ENCODE results near the gene ORMDL3. TPM values are rescaled to one million over a fixed set of nuclear protein-coding genes. Genes with fewer than 3 reads are reported as not detected.

Gene ORMDL3
- total RNA-seq, 1 experiment from 2014 or later = 22.1 TPM

- DNase-seq (ENCODE audit: low read depth) = no peak
Measured at GRCh38 chr17:39871801-39872200, 55.6 kb downstream of the ORMDL3 start.

Other genes starting within 250 kb of the ORMDL3 start
- gene PGAP3, start 239.5 kb downstream of the ORMDL3 start, total RNA-seq (2014; rRNA removed; shearing (Covaris generic)) = 4.0 and 7.9 TPM in 2 replicates
- 11.2 and 11.5 TPM in 2 replicates for gene ERBB2, start 227.5 kb downstream of the ORMDL3 start, total RNA-seq (2014; rRNA removed; shearing (Covaris generic))
- 49.1 and 59.7 TPM in 2 replicates for gene MIEN1, start 197.1 kb downstream of the ORMDL3 start, total RNA-seq (2014; rRNA removed; shearing (Covaris generic))
- gene GRB7, start 189.7 kb downstream of the ORMDL3 start, total RNA-seq (2014; rRNA removed; shearing (Covaris generic)) = not detected in 2 replicates
- gene IKZF3, start 63.3 kb downstream of the ORMDL3 start, total RNA-seq (2014; rRNA removed; shearing (Covaris generic)) = not detected in 2 replicates
- gene ZPBP2, start 59.4 kb downstream of the ORMDL3 start, total RNA-seq (2014; rRNA removed; shearing (Covaris generic)) = not detected in 2 replicates
- gene GSDMB, start 9.0 kb downstream of the ORMDL3 start, total RNA-seq (2014; rRNA removed; shearing (Covaris generic)) = 0.39 and 0.60 TPM in 2 replicates
- gene LRRC3C, start 131 bp upstream of the ORMDL3 start, total RNA-seq (2014; rRNA removed; shearing (Covaris generic)) = not detected in 2 replicates
- not detected in 2 replicates for gene GSDMA, start 35.4 kb upstream of the ORMDL3 start, total RNA-seq (2014; rRNA removed; shearing (Covaris generic))
- 114 and 116 TPM in 2 replicates for gene PSMD3, start 53.2 kb upstream of the ORMDL3 start, total RNA-seq (2014; rRNA removed; shearing (Covaris generic))
- gene CSF3, start 87.8 kb upstream of the ORMDL3 start, total RNA-seq (2014; rRNA removed; shearing (Covaris generic)) = 0.49 TPM in 1 of 2 replicates, not detected in the other
- 44.9 and 47.8 TPM in 2 replicates for gene MED24, start 126.8 kb upstream of the ORMDL3 start, total RNA-seq (2014; rRNA removed; shearing (Covaris generic))
- gene THRA, start 135.4 kb upstream of the ORMDL3 start, total RNA-seq (2014; rRNA removed; shearing (Covaris generic)) = 16.3 and 20.0 TPM in 2 replicates
- gene NR1D1, start 173.0 kb upstream of the ORMDL3 start, total RNA-seq (2014; rRNA removed; shearing (Covaris generic)) = 2.3 and 5.5 TPM in 2 replicates
- gene MSL1, start 194.4 kb upstream of the ORMDL3 start, total RNA-seq (2014; rRNA removed; shearing (Covaris generic)) = 35.5 and 46.5 TPM in 2 replicates
- gene CASC3, start 212.9 kb upstream of the ORMDL3 start, total RNA-seq (2014; rRNA removed; shearing (Covaris generic)) = 23.1 and 37.0 TPM in 2 replicates
- 0.10 and 0.60 TPM in 2 replicates for gene RAPGEFL1, start 249.9 kb upstream of the ORMDL3 start, total RNA-seq (2014; rRNA removed; shearing (Covaris generic))

Measured in RPMI7951 (cell line).